GM13976 (cell line): ENCODE results near the gene KLF12.

ENCODE experiments used
- DNase-seq: peaks from one replicate; pipeline ENCODE4 v3.0.0; 2012; ENCODE audit warnings: low spot score
- in situ Hi-C: fragments of 300-500 bp; cut with MboI; formaldehyde crosslinking; loops from one replicate; pipeline ENCODE4 v1.12.0; 2022; ENCODE audit warnings: low sequenced_read_pairs, mixed read lengths, inconsistent platforms; ENCODE audit not compliant: unreplicated experiment
- TF ChIP-seq, protein P1 (sequence below): IDR thresholded peaks from 2 replicates; pipeline ENCODE4 v1.5.1; 2012; ENCODE audit warnings: borderline replicate concordance, mild to moderate bottlenecking; ENCODE audit not compliant: insufficient read depth; ENCODE audit errors: extremely low read depth, missing control alignments, control extremely low read depth

KLF12 gene

DNA sequence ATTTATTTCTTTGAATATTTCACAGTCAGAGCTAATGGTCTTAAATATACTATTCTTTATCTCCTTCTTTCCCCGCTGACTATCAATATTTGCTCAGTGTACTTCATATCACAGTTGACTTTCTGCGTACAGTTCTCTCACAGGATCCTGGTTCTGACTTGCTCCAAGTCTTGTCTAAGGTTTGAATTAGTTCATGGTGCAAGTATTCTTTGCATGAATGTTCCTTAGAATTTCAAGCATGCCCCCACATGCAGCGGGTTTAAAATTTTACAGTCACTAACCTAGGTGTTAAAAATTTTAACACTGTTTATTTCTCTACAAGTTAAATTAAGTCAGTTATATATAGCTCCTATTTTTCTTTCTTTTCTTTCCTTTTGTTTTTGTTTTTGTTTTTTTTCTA, 20.8 kb upstream of the KLF12 start:
- in situ Hi-C loops: no loop called here
- TF ChIP-seq, protein P1, sequence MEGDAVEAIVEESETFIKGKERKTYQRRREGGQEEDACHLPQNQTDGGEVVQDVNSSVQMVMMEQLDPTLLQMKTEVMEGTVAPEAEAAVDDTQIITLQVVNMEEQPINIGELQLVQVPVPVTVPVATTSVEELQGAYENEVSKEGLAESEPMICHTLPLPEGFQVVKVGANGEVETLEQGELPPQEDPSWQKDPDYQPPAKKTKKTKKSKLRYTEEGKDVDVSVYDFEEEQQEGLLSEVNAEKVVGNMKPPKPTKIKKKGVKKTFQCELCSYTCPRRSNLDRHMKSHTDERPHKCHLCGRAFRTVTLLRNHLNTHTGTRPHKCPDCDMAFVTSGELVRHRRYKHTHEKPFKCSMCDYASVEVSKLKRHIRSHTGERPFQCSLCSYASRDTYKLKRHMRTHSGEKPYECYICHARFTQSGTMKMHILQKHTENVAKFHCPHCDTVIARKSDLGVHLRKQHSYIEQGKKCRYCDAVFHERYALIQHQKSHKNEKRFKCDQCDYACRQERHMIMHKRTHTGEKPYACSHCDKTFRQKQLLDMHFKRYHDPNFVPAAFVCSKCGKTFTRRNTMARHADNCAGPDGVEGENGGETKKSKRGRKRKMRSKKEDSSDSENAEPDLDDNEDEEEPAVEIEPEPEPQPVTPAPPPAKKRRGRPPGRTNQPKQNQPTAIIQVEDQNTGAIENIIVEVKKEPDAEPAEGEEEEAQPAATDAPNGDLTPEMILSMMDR: no peak
- DNase-seq: no peak

DNA sequence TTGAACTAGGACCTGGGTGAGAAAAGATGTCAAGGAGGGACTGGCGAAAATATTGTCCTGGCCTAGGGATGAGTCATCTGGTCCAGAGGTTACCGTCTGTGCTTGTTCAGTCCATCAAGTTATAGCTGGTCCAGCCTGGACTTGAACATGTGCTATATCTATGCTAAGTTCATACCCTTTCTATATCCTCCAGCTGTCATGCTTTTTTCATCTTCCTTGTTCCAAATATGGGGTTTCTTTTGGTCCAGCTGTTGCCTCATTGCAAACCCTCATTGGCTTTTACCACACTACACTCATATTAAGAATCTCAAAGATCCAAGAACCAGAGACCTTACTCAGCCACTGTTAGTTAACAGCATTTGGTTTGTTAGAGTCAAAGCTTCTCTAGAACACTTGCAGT, 19.1 kb upstream of the KLF12 start:
- DNase-seq: no peak
- TF ChIP-seq, protein P1: no peak
- in situ Hi-C loops: no loop called here

DNA sequence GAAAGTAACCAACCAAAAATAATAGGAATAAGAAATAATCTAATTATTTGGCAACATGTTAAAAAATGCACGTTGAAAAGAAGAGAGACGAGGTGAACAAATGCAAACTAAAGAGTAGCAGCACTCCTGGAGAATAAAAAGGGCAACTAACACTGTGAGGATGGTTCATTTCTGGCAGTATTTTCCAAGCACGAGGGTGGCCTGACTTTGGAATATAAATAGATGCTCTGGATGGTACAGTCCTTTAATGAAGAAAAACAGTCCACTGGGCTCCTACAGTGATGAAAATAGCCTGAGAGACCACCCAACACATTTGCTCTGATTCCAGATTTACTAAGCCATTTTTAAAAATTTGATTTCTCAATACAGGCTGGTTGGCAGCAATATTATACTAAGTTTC, 17.7 kb upstream of the KLF12 start:
- TF ChIP-seq, protein P1: no peak
- in situ Hi-C loops: no loop called here
- DNase-seq: no peak

DNA sequence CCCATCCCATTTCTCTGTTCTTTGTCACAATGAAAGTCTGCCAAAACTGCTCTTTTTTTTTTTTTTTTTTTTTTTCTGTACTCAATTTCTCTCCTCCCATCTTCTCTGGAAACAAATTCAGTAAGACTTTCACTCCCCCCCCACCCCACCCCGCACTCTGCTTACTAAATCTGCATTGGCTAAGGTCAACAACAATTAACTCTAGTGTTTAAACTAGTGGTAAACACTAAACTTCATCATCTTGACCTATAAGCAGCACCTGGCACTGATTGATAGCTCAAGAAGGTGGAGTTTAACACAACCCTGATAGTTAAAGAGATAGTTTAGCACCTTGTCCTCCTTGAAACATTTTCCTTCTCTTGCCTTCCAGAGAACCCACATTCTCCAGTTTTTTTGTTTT, 14.1 kb upstream of the KLF12 start:
- in situ Hi-C loops: no loop called here
- DNase-seq: no peak
- TF ChIP-seq, protein P1: no peak

DNA sequence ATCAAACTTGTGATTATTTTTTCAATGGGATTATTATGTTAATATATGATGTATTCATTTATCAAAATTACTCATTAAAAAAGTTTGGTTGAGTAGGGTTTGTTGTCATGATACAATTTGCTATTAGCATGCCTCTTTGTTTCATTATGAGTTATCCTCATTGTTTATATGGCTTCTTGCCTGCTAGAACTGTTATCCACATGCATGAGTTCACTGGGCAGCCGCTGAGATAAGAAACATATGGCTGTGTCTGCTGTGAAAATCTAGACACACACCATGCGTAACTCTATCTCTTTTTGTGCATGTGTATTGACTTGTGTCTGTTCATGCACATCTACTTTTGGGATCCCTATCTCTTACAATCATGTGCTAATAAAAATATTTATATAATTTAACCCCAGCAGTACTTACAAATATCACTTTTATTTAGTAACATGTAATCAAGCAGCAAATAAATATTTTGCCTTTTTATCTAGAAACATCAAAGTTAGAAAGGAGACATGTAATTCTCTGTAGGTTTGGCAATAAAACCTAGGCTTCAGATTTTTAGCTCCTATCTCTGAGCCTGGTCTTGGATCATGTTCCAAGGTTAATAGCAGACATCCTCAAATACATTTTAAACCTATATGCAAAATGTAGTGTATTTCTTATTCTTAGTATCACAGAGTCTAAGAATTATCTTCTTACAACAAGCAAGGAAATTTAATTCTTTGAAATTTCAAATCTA, 11.2 kb upstream of the KLF12 start:
- in situ Hi-C loops: no loop called here
- TF ChIP-seq, protein P1: no peak
- no peak for DNase-seq

DNA sequence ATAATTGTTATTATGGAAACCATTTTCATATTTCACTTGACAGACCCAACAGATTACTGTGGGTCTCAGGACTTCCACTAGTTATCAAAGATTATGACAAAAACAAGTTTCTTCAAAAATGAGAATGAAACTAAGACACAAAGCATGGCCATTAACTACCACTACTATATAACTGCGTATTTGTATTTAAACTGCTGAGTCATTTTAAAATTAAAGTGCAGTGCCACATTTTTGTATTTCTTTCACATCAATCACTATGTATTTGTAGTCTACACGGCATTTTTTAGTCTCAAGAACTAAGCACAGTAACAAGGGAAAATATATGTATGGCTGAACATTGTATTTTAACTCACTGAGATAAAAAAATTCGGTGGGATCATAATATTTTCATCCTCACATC, 10.1 kb upstream of the KLF12 start:
- no peak for DNase-seq
- in situ Hi-C loops: no loop called here
- TF ChIP-seq, protein P1: no peak
